Cardiac fibroblast (primary cell): ENCODE data around the gene C2orf92.

Experiments
- DNase-seq, 2 donors: peaks; one replicate each; pipeline versions ENCODE4 v3.0.0 to v3.0.0-alpha.2; 2010; ENCODE audit warnings: low read depth in 2 of 2
- H3K4me3 ChIP-seq, 2 donors: replicated peaks in 1 of 2; 1 replicate in 1 of 2; 2 replicates in 1 of 2; pipeline ENCODE4 v1.5.1; 2011; ENCODE audit warnings: low read depth in 2 of 2, low read length in 2 of 2, mild to moderate bottlenecking in 2 of 2, moderate library complexity in 1 of 2
- TF ChIP-seq, protein P1 (sequence below): IDR thresholded peaks from one replicate; pipeline ENCODE4 v1.5.1; 2011; ENCODE audit warnings: low read depth, mild to moderate bottlenecking, low read length, inconsistent platforms

Gene C2orf92

DNA sequence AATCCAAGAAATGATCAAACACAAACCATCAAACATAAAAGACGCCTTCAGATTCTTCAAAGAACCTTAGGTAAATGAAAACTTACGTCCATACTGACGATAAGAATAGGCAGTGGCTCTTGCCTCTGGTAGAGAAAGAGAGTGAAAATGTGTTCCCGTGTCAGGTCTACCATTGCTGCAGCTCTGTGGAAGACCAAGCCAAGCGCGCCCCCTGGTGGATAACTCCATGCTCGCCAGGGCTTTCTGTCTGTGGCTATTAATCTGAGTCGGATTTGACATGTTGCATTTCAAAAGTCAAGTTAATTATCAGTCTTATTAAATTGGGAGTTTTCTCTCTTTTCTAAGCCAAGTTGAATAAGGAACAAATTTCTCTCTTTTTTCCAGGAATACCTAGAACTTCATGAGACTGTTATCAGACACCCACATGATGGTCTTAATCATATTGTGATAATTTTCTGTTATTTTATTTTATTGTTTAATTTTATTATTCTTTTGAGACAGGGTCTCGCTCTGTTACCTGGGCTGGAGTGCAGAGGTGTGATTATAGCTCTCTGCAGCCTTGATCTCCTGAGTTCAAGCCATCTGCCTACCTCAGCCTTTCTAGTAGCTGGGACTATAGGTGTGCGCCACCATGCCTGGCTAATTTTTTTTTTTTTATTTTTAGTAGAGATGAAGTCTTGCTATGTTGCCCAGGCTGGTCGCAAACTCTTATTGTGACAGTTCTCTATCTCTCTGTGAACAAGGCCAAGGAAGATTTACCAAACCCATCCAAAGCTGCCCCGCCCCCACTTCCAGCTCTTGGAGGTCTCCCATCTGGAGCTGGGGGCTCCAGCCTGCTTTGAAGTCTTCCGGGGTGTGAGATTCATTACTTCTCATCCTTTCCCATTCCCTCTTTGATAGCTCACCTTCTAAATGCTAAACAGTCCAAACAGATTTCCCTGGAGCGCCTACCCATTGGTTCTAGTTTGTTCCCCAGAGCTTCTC lies 28.0 kb downstream of the C2orf92 start:
- DNase-seq = peak; percentile 86
- TF ChIP-seq, protein P1, sequence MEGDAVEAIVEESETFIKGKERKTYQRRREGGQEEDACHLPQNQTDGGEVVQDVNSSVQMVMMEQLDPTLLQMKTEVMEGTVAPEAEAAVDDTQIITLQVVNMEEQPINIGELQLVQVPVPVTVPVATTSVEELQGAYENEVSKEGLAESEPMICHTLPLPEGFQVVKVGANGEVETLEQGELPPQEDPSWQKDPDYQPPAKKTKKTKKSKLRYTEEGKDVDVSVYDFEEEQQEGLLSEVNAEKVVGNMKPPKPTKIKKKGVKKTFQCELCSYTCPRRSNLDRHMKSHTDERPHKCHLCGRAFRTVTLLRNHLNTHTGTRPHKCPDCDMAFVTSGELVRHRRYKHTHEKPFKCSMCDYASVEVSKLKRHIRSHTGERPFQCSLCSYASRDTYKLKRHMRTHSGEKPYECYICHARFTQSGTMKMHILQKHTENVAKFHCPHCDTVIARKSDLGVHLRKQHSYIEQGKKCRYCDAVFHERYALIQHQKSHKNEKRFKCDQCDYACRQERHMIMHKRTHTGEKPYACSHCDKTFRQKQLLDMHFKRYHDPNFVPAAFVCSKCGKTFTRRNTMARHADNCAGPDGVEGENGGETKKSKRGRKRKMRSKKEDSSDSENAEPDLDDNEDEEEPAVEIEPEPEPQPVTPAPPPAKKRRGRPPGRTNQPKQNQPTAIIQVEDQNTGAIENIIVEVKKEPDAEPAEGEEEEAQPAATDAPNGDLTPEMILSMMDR = peak; percentile 87
- H3K4me3 ChIP-seq = no peak overlapping the region

DNA sequence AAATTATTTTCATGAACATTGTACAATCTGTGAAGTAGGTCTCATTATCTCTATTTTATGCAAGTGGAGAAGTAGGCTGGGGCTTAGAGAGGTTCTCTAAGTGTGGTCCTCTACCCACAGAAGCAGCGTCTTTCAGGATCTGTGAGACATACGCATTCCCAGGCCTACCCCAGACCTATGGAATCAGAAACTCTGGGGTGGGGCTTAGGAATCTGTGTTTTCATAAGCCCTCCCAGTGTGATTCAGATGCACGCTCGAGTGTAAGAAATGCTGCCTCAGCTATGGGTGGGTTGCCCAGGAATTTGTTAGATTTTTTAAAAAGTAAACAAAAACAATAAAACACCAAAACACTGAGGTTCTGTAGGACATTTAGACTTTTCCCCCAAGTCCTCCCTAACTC lies 29.0 kb downstream of the C2orf92 start:
- no peak for DNase-seq
- TF ChIP-seq, protein P1 = no peak
- no peak overlapping the region for H3K4me3 ChIP-seq

DNA sequence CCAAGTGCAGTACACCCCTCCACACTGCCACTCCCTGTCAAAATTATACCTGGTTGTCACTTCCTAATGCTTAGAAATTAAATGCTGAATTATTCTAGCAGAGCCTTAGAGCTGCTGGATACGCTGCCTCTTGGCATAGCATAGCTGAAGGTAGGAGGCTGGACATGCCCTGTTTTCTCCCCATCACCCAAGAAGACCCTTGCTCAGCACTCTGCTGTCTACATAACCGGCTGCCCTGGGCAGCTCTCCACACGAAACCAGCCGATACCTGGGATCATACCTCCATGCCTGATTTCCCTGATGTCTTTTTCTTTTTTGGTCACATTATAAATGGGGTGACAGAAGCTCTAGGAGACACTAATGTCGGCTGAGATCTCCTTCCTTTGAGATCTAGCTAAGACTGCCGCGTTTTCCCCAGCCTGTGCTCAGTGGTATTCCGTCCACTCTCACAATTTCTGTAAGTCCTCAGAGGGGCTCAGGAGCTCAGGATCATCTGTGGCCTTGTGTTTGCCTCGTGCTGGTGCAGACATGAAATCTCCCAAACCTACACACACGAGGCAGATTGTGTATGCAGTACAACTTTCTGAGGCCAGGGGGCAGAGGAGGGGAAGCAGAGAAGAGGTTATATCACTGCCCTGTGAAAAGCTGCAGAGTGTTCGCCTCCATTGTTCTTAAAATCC lies 30.4 kb downstream of the C2orf92 start:
- no peak overlapping the region for H3K4me3 ChIP-seq
- peak; percentile 78 for DNase-seq
- TF ChIP-seq, protein P1 = peak; percentile 78

DNA sequence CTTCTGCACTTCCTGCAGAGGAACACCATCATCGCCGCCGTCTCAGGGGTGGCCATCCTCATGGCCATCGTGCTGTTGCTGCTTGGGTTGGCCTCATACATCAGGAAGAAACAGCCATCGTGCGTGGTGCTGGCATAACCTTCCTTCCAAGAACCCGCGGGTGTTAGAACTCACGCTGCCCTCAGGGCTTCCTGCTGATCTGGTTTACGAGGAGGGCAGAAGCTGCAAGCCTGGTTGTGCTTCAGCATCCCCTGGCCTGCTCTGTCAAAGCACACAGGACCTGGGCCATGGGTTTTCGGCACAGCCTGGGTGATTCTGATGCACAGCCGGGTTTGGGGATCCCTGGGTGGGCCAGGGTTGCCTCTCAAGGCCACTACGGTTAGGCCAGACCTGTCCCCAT lies 31.7 kb downstream of the C2orf92 start:
- TF ChIP-seq, protein P1 = no peak
- no peak for DNase-seq
- no peak overlapping the region for H3K4me3 ChIP-seq

DNA sequence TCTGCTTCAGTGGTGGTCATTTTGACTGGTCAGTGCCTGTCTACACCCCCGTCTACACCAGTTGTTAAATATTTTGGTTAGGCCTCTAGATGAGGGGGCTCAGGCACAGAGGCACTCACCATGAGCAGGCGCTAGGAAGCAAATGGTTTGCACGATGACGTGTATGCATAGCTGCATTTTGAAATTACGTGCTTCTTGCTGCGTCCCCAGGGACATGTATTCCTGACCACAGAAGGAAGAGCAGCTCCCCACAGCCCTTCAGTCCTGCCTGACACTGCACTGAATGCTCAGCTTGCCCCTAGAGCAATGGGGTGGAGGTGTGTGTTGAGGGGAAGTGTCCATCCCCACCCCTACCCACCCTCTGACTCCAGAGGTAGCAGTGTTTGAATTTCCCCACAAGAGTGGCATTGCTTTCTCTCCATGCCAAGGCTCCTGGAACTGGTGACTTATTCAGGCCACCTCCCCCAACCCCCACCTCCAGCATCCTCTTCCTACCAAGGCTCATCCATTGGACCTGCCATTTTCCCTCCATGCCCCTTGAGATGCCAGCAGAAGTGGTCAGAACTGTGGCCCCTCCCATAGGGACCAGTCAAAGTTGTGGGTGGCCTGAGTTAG lies 32.4 kb downstream of the C2orf92 start:
- DNase-seq = peak in 1 of 2 donors; percentile 90
- H3K4me3 ChIP-seq = no peak overlapping the region
- TF ChIP-seq, protein P1 = no peak

DNA sequence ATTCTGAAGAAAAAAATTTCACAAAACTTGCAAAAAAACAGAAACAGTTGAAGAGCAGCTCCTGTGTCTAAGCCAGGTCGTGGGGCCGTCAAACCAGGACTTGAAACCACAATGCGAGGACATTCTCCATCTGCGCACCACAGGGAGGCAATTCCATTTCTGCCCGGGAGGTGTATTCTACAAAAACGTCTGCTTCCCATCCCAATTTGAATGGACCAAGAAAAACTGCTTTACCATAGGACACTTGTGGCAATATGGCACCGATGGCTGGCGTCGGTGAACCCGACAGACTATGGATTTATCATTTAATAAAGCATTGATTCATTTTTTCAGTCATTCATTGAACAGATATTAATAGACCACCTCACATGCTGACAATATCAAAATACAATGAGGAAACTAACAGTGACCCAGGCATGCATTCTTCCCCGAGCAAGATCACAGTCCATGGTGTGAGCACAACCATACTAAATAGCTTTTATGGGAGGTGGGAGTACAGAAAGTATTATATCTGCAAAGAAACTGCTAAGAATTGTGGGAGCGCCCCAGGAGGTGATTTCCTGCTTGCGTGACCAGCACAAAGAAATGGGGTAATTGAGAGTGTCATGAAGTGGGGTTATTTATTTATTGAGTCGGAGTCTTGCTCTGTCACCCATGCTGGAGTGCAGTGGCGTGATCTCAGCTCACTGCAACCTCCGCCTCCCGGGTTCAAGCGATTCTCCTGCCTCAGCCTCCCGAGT lies 33.4 kb downstream of the C2orf92 start:
- no peak for DNase-seq
- TF ChIP-seq, protein P1 = no peak
- no peak overlapping the region for H3K4me3 ChIP-seq
